Stomach (tissue), 19 donors: ENCODE results near the gene TERB1. TPM values are rescaled to one million over a fixed set of nuclear protein-coding genes. Genes with fewer than 3 reads are reported as not detected.

Source experiments
- DNase-seq, 2 donors: peaks; one replicate each; pipeline versions ENCODE4 v3.0.0 to v3.0.0-alpha.2; 2013 to 2019
- H3K27ac ChIP-seq, 5 donors: fragments of 200-600 bp in 4 of 5; sonication (generic) in 4 of 5; one replicate each; pipeline ENCODE4 v1.5.1; 2013 to 2019; ENCODE audit warnings: mild to moderate bottlenecking in 1 of 5, moderate library complexity in 1 of 5
- H3K27me3 ChIP-seq, 3 donors: fragments of 200-600 bp; sonication (generic); one replicate each; pipeline ENCODE4 v1.5.1; 2017 to 2019; ENCODE audit warnings: mixed run types in 1 of 3
- H3K36me3 ChIP-seq, 4 donors: fragments of 200-600 bp; sonication (generic); 1 replicate in 3 of 4; 2 replicates in 1 of 4; pipeline ENCODE4 v1.5.1; 2016 to 2019
- H3K4me1 ChIP-seq, 4 donors: fragments of 200-600 bp; sonication (generic); one replicate each; pipeline ENCODE4 v1.5.1; 2016 to 2019
- H3K4me3 ChIP-seq, 4 donors: fragments of 200-600 bp; sonication (generic) in 3 of 4; one replicate each; pipeline ENCODE4 v1.5.1; 2016 to 2019; ENCODE audit warnings: mild to moderate bottlenecking in 1 of 4
- H3K9me3 ChIP-seq, 4 donors: fragments of 200-600 bp; sonication (generic); one replicate each; pipeline ENCODE4 v1.5.1; 2016 to 2019
- EP300 ChIP-seq: sonication (generic); formaldehyde crosslinking; IDR thresholded peaks from one replicate; pipeline ENCODE4 v1.6.1; 2017; ENCODE audit warnings: antibody characterized with exemption
- POLR2A ChIP-seq, 4 donors: fragments of 450-650 bp; IDR thresholded peaks; one replicate each; pipeline ENCODE4 v1.6.1; 2016; ENCODE audit warnings: antibody characterized with exemption in 4 of 4, control low read depth in 2 of 4, mild to moderate bottlenecking in 1 of 4, moderate library complexity in 1 of 4
- POLR2AphosphoS5 ChIP-seq, 3 donors: sonication (generic); formaldehyde crosslinking; IDR thresholded peaks; one replicate each; pipeline ENCODE4 v1.6.1; 2016; ENCODE audit warnings: antibody characterized with exemption in 3 of 3
- WGBS, 5 donors: extraction: QIAGEN DNeasy Blood & Tissue Kit in 3 of 5; methylation state at CpG; one replicate each; pipeline versions ENCODE4 v1.1.5 to v1.1.7; 2013 to 2018; 5-methylcytosine and 5-hydroxymethylcytosine counted together
- intact Hi-C: fragments of 100-400 bp; cut with DNase I; formaldehyde crosslinking; loops from one replicate; pipeline ENCODE4 v1.15.1; 2023; ENCODE audit warnings: low total_unique reads
- long read RNA-seq, 10 donors: transcript quantifications; one replicate each; lab custom pipeline, GENCODE V29; 2026
- polyA plus RNA-seq, 3 donors: library from polyadenylated mRNA; stranded (reverse); fragments of 200-250 nt; gene quantifications; one replicate each; pipeline ENCODE4 v1.2.3, GENCODE V29; 2013
- total RNA-seq, 5 donors: library from RNA; depleted of rRNA; stranded (reverse); fragments of >200 nt; gene quantifications; one replicate each; pipeline versions ENCODE4 v1.1.0 to v1.2.3, GENCODE V29; 2014 to 2016
- TF ChIP-seq, protein P1 (sequence below), 7 experiments: fragments of 450-650 bp in 4 of 7; fragments of 200-600 bp in 3 of 7; sonication (generic) in 3 of 7; IDR thresholded peaks; one replicate each; pipeline ENCODE4 v1.5.1; 2016 to 2019; ENCODE audit warnings: antibody characterized with exemption in 7 of 7, control low read depth in 2 of 7, mild to moderate bottlenecking in 1 of 7
- donor health status: healthy with polysubstance abuse.
- donor health status: Bipolar disorder and iron deficiency.
- donor health status: healthy.

Gene TERB1
- total RNA-seq (not detected), polyA plus RNA-seq (not detected)
- long read RNA-seq, donor 1 = 0 reads
- long read RNA-seq, donor 2 = 0 reads
- long read RNA-seq, donor 3 = 0 reads
- long read RNA-seq, donor 4 = 0 reads
- long read RNA-seq, donor 5 = 0 reads
- long read RNA-seq, donor 6 = 0 reads
- long read RNA-seq, donor 7 = 0 reads
- long read RNA-seq, donor 8 = 0 reads
- long read RNA-seq, donor 9 = 0 reads
- long read RNA-seq, donor 10 = 0 reads

DNA sequence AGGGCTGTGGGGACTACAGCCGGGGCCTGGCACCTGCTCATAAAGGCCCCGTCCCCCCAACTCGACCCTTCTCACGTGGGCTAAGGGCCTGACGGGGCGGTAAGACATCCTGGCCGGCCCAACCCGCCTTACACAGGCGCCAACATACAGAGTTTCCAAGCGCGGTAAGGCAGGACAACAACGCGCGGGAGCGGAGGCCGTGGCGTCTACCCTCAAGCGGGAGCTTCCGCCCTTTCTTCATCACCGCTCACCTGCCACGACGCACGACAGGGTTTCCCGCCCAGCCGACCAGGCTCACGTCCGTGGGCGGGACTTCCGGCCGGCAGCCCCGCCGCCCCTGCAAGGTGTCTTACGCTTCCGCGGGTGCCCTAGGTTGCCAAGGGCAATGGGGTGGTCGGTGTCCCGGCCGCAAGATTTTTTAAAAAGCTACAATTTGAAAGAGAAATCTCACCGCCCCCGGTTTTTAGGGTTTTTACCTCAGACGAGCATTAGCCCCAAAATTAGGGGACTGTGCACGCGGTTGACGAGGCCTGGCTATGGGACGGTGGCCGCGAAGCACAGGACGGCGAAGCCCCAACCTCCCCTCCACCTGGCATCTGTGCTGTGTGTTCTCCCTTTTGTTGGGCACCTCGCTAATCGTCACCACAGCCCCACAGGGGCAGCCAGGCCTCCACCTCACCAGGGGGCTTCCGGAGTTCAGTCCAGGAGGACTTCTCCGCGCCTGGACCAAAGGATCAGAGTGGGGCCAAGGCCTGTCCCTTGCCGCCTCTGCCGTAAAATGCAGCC, at the start of gene TERB1:
Gene TERB1, minus strand, starts transcription at position 265 of the 786 bp plus-strand sequence. CDS start 4,786 bp downstream, outside the sequence.
- H3K27me3 ChIP-seq = no peaks in the 10 kb centered on the region
- H3K36me3 ChIP-seq = peaks cover 20 to 58% (median 57%) of the 10 kb centered on the region in 4 donors
- H3K4me1 ChIP-seq = no peaks in the 10 kb centered on the region
- intact Hi-C loops = no loop called here
- 89 to 94% (median 91%) methylated on average over 45 to 56 of the region's 56 CpGs for WGBS, 5 donors
- no peak within 1 kb of the TSS for H3K4me3 ChIP-seq
- H3K27ac ChIP-seq = no peak within 1 kb of the TSS
- TF ChIP-seq, protein P1, sequence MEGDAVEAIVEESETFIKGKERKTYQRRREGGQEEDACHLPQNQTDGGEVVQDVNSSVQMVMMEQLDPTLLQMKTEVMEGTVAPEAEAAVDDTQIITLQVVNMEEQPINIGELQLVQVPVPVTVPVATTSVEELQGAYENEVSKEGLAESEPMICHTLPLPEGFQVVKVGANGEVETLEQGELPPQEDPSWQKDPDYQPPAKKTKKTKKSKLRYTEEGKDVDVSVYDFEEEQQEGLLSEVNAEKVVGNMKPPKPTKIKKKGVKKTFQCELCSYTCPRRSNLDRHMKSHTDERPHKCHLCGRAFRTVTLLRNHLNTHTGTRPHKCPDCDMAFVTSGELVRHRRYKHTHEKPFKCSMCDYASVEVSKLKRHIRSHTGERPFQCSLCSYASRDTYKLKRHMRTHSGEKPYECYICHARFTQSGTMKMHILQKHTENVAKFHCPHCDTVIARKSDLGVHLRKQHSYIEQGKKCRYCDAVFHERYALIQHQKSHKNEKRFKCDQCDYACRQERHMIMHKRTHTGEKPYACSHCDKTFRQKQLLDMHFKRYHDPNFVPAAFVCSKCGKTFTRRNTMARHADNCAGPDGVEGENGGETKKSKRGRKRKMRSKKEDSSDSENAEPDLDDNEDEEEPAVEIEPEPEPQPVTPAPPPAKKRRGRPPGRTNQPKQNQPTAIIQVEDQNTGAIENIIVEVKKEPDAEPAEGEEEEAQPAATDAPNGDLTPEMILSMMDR (IDR thresholded peaks at IDR 0.05) = no peak
- TF ChIP-seq POLR2AphosphoS5 (IDR thresholded peaks at IDR 0.05) (no peak), POLR2A (IDR thresholded peaks at IDR 0.05) (no peak), EP300 (no peak)
- H3K9me3 ChIP-seq = no peaks in the 10 kb centered on the region
- DNase-seq = no peak

- H3K27ac ChIP-seq = no peak overlapping the region
- H3K27me3 ChIP-seq = peaks cover 0 to 45% (median 20%) of the 10 kb centered on the region in 3 donors
- H3K4me1 ChIP-seq = peaks cover 0 to 4% (median under 1%) of the 10 kb centered on the region in 4 donors
- no peaks in the 10 kb centered on the region for H3K9me3 ChIP-seq
- TF ChIP-seq, protein P1 (IDR thresholded peaks at IDR 0.05) = no peak
- TF ChIP-seq POLR2AphosphoS5 (IDR thresholded peaks at IDR 0.05) (no peak), POLR2A (IDR thresholded peaks at IDR 0.05) (no peak), EP300 (no peak)
- no peak overlapping the region for H3K4me3 ChIP-seq
- 80 to 91% (median 87%) methylated on average over 13 to 14 of the region's 14 CpGs for WGBS, 5 donors
- H3K36me3 ChIP-seq = no peaks in the 10 kb centered on the region
- intact Hi-C loops = no loop called here
- DNase-seq = no peak
Observed at GRCh38 chr16:66850115-66850815, 48.9 kb upstream of the TERB1 start.

DNA sequence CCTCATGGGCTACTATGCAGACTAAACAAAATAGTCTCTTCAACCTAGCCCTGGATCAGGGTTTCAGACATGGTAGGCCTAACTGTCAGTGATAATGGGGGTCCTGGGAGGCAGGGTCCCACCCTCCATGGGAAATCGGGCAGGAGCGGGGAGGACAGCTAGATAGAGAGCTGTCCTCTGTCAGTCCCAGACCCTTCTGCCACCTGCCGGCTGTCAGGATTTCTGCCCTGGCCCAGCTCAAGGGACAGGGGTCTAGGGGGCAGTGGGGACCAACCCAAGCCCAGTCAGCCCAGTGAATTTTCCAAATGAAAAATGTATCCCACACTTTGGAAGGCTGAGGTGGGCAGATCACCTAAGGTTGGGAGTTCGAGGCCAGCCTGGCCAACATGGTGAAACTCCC, 48.2 kb upstream of the TERB1 start:
- Histone ChIP-seq H3K36me3 (no peaks in the 10 kb centered on the region), H3K4me1 (peaks cover 5 to 12% (median 8%) of the 10 kb centered on the region in 4 donors), H3K4me3 (no peak overlapping the region), H3K9me3 (no peaks in the 10 kb centered on the region), H3K27ac (no peak overlapping the region), H3K27me3 (peaks cover 4 to 52% (median 28%) of the 10 kb centered on the region in 3 donors)
- TF ChIP-seq, protein P1 (IDR thresholded peaks at IDR 0.05) = no peak
- TF ChIP-seq EP300 = no peak
- TF ChIP-seq POLR2AphosphoS5 (IDR thresholded peaks at IDR 0.05) = no peak
- no peak for TF ChIP-seq POLR2A (IDR thresholded peaks at IDR 0.05)
- intact Hi-C loops = no loop called here
- DNase-seq = no peak
- 73 to 93% (median 92%) methylated on average over 4 of the region's 4 CpGs for WGBS, 5 donors

- no peak overlapping the region for H3K27ac ChIP-seq
- no peak overlapping the region for H3K4me3 ChIP-seq
- TF ChIP-seq, protein P1 (IDR thresholded peaks at IDR 0.05) = no peak
- TF ChIP-seq EP300 = no peak
- TF ChIP-seq POLR2A (IDR thresholded peaks at IDR 0.05) = no peak
- no peak for TF ChIP-seq POLR2AphosphoS5 (IDR thresholded peaks at IDR 0.05)
- H3K9me3 ChIP-seq = no peaks in the 10 kb centered on the region
- no peak for DNase-seq
- WGBS, 5 donors = 71 to 100% (median 85%) methylated on average over 2 of the region's 2 CpGs
- H3K36me3 ChIP-seq = no peaks in the 10 kb centered on the region
- intact Hi-C loops = no loop called here
- H3K27me3 ChIP-seq = peaks cover 5 to 57% (median 33%) of the 10 kb centered on the region in 3 donors
- peaks cover 10 to 17% (median 13%) of the 10 kb centered on the region in 4 donors for H3K4me1 ChIP-seq
Observed at GRCh38 chr16:66849021-66849420, 47.6 kb upstream of the TERB1 start.
